ENCODE measurements around the gene CFAP45. TPM values are rescaled to one million over a fixed set of nuclear protein-coding genes. Genes with fewer than 3 reads are reported as not detected.

Gene CFAP45
- polyA plus RNA-seq, 3 donors from 2014 or later, result 0.36 TPM; not detected in 2

GRCh38 chr1:159898527-159898926, 1.4 kb downstream of the CFAP45 start:
- no peaks in the 10 kb centered on the region for H3K9me3 Mint-ChIP-seq
- H3K27me3 Mint-ChIP-seq (ENCODE audit: low read depth in 3 of 3), result peaks cover 6 to 13% (median 9%) of the 10 kb centered on the region in 3 donors
- DNase-seq, result no peak
- no peak overlapping the region for H3K4me3 Mint-ChIP-seq
- peaks cover 0 to 3% (median 2%) of the 10 kb centered on the region in 3 donors for H3K36me3 Mint-ChIP-seq
- H3K4me1 Mint-ChIP-seq, result peaks cover 16% of the 10 kb centered on the region in 2 donors
- H3K27ac Mint-ChIP-seq, result no peak overlapping the region

GRCh38 chr1:159897962-159898361, 2.0 kb downstream of the CFAP45 start:
- DNase-seq, result no peak
- Mint-ChIP-seq H3K4me3 (no peak overlapping the region), H3K36me3 (peaks cover 0 to 3% (median 0%) of the 10 kb centered on the region in 3 donors), H3K27ac (peak overlapping the region in 1 of 6 donors; percentile 43), H3K4me1 (peaks cover 16% of the 10 kb centered on the region in 2 donors), H3K27me3 (ENCODE audit: low read depth in 3 of 3) (peaks cover 6 to 13% (median 7%) of the 10 kb centered on the region in 3 donors), H3K9me3 (no peaks in the 10 kb centered on the region)

DNA sequence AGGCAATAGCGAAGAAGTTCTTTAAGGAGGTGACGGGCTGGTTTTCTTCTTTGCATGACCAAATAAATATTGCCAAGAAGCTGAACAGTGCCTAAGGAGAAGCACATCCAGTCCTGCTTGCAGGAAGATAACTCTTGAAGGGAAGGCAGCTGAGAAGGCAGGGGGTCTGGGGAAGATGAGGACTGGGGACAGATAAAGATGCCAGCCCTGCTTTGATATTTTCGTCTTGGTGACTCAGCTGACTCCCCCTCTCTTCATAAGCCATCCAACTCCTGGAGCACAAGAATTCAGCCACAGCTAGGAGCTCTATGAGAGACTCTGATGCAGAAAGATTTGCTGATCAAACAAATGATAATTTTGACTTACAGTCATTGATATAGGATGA, 3.4 kb downstream of the CFAP45 start:
- no peak for DNase-seq
- Mint-ChIP-seq H3K9me3 (no peaks in the 10 kb centered on the region), H3K36me3 (peaks cover 0 to 3% (median 0%) of the 10 kb centered on the region in 3 donors), H3K4me1 (peaks cover 19 to 20% of the 10 kb centered on the region in 2 donors), H3K27ac (peak overlapping the region in 1 of 6 donors; percentile 64), H3K4me3 (peak overlapping the region in 2 of 5 donors; percentile 11 to 33), H3K27me3 (ENCODE audit: low read depth in 3 of 3) (peaks cover 6 to 14% (median 7%) of the 10 kb centered on the region in 3 donors)

- Mint-ChIP-seq H3K27ac (peak overlapping the region in 2 of 6 donors; percentile 11 to 64), H3K36me3 (peaks cover 0 to 3% (median 0%) of the 10 kb centered on the region in 3 donors), H3K4me3 (peak overlapping the region in 1 of 5 donors; percentile 33), H3K4me1 (peaks cover 24 to 25% of the 10 kb centered on the region in 2 donors), H3K9me3 (no peaks in the 10 kb centered on the region), H3K27me3 (ENCODE audit: low read depth in 3 of 3) (peaks cover 6 to 14% (median 7%) of the 10 kb centered on the region in 3 donors)
- no peak for DNase-seq
Measured at GRCh38 chr1:159895836-159896545, 4.0 kb downstream of the CFAP45 start.

GRCh38 chr1:159895286-159895685, 4.7 kb downstream of the CFAP45 start:
- Mint-ChIP-seq H3K4me3 (no peak overlapping the region), H3K27ac (peak overlapping the region in 1 of 6 donors; percentile 23), H3K27me3 (ENCODE audit: low read depth in 3 of 3) (peaks cover 6 to 11% (median 7%) of the 10 kb centered on the region in 3 donors), H3K9me3 (no peaks in the 10 kb centered on the region), H3K4me1 (peaks cover 23 to 27% of the 10 kb centered on the region in 2 donors), H3K36me3 (peaks cover 0 to 3% (median 0%) of the 10 kb centered on the region in 3 donors)
- no peak for DNase-seq

DNA sequence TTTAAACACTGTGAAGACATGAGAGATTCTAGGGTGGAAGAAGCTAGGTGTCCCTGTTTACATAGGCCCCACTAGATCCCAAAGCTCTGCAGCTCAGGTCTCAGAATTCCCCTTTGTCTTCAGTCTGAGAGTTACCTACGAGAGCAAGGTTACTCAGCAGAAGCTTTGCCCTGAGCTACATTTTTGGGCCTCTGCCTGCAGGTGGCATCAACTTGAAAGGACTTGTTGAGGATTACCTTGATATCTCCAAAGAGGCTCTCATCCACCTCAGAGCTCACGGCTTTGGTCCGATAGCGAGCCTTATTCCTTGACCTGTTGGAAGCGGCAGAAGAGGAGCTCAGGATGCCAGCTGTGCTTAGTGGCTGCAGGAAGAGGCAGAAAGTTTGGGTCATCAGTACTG, 7.0 kb downstream of the CFAP45 start:
- Mint-ChIP-seq H3K27ac (no peak overlapping the region), H3K27me3 (ENCODE audit: low read depth in 3 of 3) (peaks cover 3 to 9% (median 3%) of the 10 kb centered on the region in 3 donors), H3K36me3 (no peaks in the 10 kb centered on the region), H3K9me3 (no peaks in the 10 kb centered on the region), H3K4me3 (no peak overlapping the region), H3K4me1 (peaks cover 34 to 36% of the 10 kb centered on the region in 2 donors)
- DNase-seq, result no peak

GRCh38 chr1:159891275-159892157, 8.4 kb downstream of the CFAP45 start:
- no peaks in the 10 kb centered on the region for H3K9me3 Mint-ChIP-seq
- H3K27ac Mint-ChIP-seq, result peak overlapping the region in 2 of 6 donors; percentile 0 to 41
- peak; percentile 81 to 84 (median 82) for DNase-seq
- H3K36me3 Mint-ChIP-seq, result no peaks in the 10 kb centered on the region
- peaks cover 3 to 9% (median 3%) of the 10 kb centered on the region in 3 donors for H3K27me3 Mint-ChIP-seq (ENCODE audit: low read depth in 3 of 3)
- H3K4me1 Mint-ChIP-seq, result peaks cover 30 to 32% of the 10 kb centered on the region in 2 donors
- H3K4me3 Mint-ChIP-seq, result peak overlapping the region in 3 of 5 donors; percentile 50 to 56 (median 51)

DNA sequence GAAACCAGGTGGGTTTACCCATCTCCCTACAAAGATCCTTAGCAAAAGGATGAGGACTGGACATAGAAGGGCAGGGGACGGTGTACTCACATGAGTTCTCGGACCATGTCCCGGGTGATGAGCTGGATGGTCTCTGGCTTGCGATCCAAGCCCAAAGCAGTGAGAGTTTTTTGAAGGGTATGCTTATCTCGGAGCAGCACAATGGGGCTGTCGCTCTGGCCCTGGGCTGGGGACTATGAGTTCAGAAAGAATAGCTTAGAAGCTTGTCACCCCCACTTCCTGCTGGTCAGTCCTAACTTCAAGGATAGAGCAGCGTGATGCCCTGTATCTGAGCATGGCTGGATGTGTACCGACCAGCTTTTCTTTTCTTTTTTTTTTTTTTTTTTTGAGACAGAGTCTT, 9.6 kb downstream of the CFAP45 start:
- Mint-ChIP-seq H3K4me3 (peak overlapping the region in 2 of 5 donors; percentile 0 to 64), H3K9me3 (no peaks in the 10 kb centered on the region), H3K36me3 (peaks cover 0 to 4% (median 0%) of the 10 kb centered on the region in 3 donors), H3K27me3 (ENCODE audit: low read depth in 3 of 3) (peaks cover 1 to 5% (median 3%) of the 10 kb centered on the region in 3 donors), H3K27ac (peak overlapping the region in 2 of 6 donors; percentile 4 to 47), H3K4me1 (peaks cover 23 to 25% of the 10 kb centered on the region in 2 donors)
- no peak for DNase-seq

DNA sequence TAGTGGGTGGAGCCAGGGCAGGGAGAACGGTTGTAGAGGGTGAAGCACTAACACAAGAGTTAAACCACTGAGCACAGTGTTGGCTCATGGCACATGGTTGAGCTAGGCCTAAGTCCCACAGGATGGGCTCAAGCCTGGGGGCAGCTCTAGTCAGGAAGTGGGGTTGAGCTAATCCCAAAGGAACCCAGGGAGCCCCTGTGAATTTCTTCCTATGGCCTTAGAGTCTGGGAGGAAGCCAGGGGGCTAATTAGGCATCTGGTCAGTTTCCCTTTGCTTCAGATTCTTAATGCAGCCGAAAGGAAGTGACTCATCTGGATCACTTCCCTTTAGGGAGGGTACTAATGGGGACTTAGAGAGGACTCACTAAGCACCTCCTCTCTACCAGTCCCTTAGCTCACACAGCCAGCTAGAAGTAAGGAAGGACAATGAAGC, 10.1 kb downstream of the CFAP45 start:
- Mint-ChIP-seq H3K9me3 (no peaks in the 10 kb centered on the region), H3K36me3 (peaks cover 0 to 4% (median 0%) of the 10 kb centered on the region in 3 donors), H3K27ac (peak overlapping the region in 4 of 6 donors; percentile 4 to 47 (median 9)), H3K4me1 (peaks cover 23 to 25% of the 10 kb centered on the region in 2 donors), H3K4me3 (peak overlapping the region in 4 of 5 donors; percentile 0 to 64 (median 39)), H3K27me3 (ENCODE audit: low read depth in 3 of 3) (peaks cover 0 to 5% (median 3%) of the 10 kb centered on the region in 3 donors)
- DNase-seq, result no peak

DNA sequence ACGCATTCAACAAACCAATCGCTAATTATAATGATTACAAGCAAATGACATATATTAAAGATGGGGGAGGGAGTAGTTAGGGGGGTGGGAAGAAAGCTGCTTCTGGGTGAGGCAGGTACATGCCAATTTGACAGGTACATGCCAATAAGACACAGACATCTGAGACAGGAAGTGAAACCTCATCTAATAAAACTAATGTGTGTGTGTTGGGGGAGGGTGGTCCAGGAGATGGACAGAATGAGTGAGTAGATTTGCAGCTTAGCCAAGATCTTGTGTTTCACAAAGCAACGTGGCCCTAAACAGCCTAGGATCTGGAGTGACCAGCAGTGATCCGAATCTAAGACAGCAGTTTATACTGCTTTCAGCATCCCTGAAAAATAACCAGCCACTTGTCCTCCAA, 10.8 kb downstream of the CFAP45 start:
- H3K27me3 Mint-ChIP-seq (ENCODE audit: low read depth in 3 of 3), result peaks cover 3 to 5% (median 5%) of the 10 kb centered on the region in 3 donors
- H3K36me3 Mint-ChIP-seq, result peaks cover 0 to 7% (median 5%) of the 10 kb centered on the region in 3 donors
- DNase-seq, result no peak
- peak overlapping the region in 1 of 5 donors; percentile 8 for H3K4me3 Mint-ChIP-seq
- H3K27ac Mint-ChIP-seq, result no peak overlapping the region
- H3K9me3 Mint-ChIP-seq, result no peaks in the 10 kb centered on the region
- H3K4me1 Mint-ChIP-seq, result peaks cover 23 to 25% of the 10 kb centered on the region in 2 donors

GRCh38 chr1:159884296-159884695, 15.7 kb downstream of the CFAP45 start:
- Mint-ChIP-seq H3K4me3 (no peak overlapping the region), H3K27ac (no peak overlapping the region), H3K27me3 (ENCODE audit: low read depth in 3 of 3) (peaks cover 0 to 5% (median 3%) of the 10 kb centered on the region in 3 donors), H3K9me3 (no peaks in the 10 kb centered on the region), H3K36me3 (peaks cover 0 to 7% (median 5%) of the 10 kb centered on the region in 3 donors), H3K4me1 (peaks cover 4 to 5% of the 10 kb centered on the region in 2 donors)
- DNase-seq, result no peak

DNA sequence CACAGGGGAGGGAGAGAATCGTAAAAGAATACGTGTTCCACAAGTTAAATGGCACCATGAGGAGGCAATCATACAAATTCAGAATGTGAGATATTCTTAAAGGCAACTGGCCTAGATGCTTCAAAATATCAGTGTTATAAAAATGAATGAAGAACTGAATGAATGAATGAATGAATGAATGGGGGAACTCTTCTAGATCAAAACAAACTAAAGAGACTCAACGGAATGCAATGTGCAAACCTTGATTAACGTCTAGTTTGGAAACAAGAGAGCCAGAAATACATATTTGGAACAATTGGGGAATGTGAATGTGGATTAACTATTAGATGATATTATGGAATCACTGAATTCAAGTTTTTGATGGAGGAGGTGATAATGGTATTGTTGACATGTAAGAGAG, 16.8 kb downstream of the CFAP45 start:
- H3K4me3 Mint-ChIP-seq, result no peak overlapping the region
- no peaks in the 10 kb centered on the region for H3K4me1 Mint-ChIP-seq
- H3K27me3 Mint-ChIP-seq (ENCODE audit: low read depth in 3 of 3), result peaks cover 4 to 5% (median 5%) of the 10 kb centered on the region in 3 donors
- peaks cover 0 to 7% (median 5%) of the 10 kb centered on the region in 3 donors for H3K36me3 Mint-ChIP-seq
- no peak overlapping the region for H3K27ac Mint-ChIP-seq
- H3K9me3 Mint-ChIP-seq, result no peaks in the 10 kb centered on the region
- no peak for DNase-seq

GRCh38 chr1:159882527-159882862, 17.5 kb downstream of the CFAP45 start:
- Mint-ChIP-seq H3K27ac (no peak overlapping the region), H3K4me3 (no peak overlapping the region), H3K27me3 (ENCODE audit: low read depth in 3 of 3) (peaks cover 4 to 5% (median 5%) of the 10 kb centered on the region in 3 donors), H3K4me1 (no peaks in the 10 kb centered on the region), H3K9me3 (no peaks in the 10 kb centered on the region), H3K36me3 (peaks cover 0 to 7% (median 5%) of the 10 kb centered on the region in 3 donors)
- no peak for DNase-seq
